Breast epithelium (tissue), 3 donors: ENCODE results near the gene NRGN.

Experiments used
- CTCF ChIP-seq, 3 donors: fragments of 450-650 bp; IDR thresholded peaks; one replicate each; pipeline ENCODE4 v1.5.1; 2016 to 2017; ENCODE audit warnings: antibody characterized with exemption in 3 of 3, mild to moderate bottlenecking in 3 of 3, moderate library complexity in 3 of 3
- POLR2A ChIP-seq: fragments of 450-650 bp; IDR thresholded peaks from one replicate; pipeline ENCODE4 v1.6.1; 2016; ENCODE audit warnings: antibody characterized with exemption, mild to moderate bottlenecking, moderate library complexity

- no peak for TF ChIP-seq CTCF (IDR thresholded peaks at IDR 0.05)
- no peak for TF ChIP-seq POLR2A
Measured at GRCh38 chr11:124756753-124757227, 17.0 kb downstream of the NRGN start.
